Activated T-cell treated with anti-CD3 and anti-CD28 coated beads for 4 hours (primary cell): ENCODE measurements around the gene RDX.

Source experiments
- DNase-seq: peaks from one replicate; pipeline ENCODE4 v3.0.0-alpha.2; 2020

RDX gene

DNA sequence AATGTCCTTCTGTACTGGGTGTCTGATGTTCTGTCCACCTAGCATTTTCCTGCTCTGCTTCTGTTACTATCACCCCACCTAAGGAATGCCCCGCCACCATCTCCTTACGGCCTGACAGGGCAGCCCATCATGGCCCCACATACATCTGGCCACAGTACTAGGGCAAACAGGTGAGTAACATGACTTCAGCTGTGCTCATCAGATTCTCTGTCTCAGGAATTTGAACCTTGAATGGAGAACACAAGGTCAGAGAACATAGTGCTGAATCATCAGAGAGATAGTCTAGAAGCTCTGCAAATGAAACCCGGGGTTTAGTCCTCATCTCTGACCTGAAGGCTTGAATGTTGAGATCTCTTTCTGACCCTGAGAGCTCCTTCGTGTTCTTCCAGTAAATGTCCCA lies 170.8 kb downstream of the RDX start:
- no peak for DNase-seq
